Gastroesophageal sphincter (tissue), 4 donors: Measurements from ENCODE around the gene PARK7. TPM values are rescaled to one million over a fixed set of nuclear protein-coding genes. Genes with fewer than 3 reads are reported as not detected.

Experiments
- ATAC-seq: fragments of 150-250 bp; one replicate; pipeline ENCODE4 v1.9.1; 2016; ENCODE audit warnings: mild to moderate bottlenecking, moderate library complexity
- H3K27ac ChIP-seq, 4 donors: fragments of 200-600 bp; sonication (generic) in 3 of 4; 1 replicate in 3 of 4; 2 replicates in 1 of 4; pipeline ENCODE4 v1.5.1; 2016 to 2019
- H3K27me3 ChIP-seq: fragments of 200-600 bp; sonication (generic); one replicate; pipeline ENCODE4 v1.5.1; 2019
- H3K36me3 ChIP-seq, 2 donors: fragments of 200-600 bp; sonication (generic); one replicate each; pipeline ENCODE4 v1.5.1; 2019; ENCODE audit warnings: control low read depth in 1 of 2
- H3K4me1 ChIP-seq, 3 donors: fragments of 200-600 bp; sonication (generic); 1 replicate in 2 of 3; 2 replicates in 1 of 3; pipeline ENCODE4 v1.5.1; 2016 to 2019; ENCODE audit warnings: control low read depth in 2 of 3
- H3K4me3 ChIP-seq, 2 donors: fragments of 200-600 bp; sonication (generic); one replicate each; pipeline ENCODE4 v1.5.1; 2019; ENCODE audit warnings: mild to moderate bottlenecking in 1 of 2, moderate library complexity in 1 of 2
- H3K9me3 ChIP-seq, 3 donors: fragments of 200-600 bp; sonication (generic); one replicate each; pipeline ENCODE4 v1.5.1; 2017 to 2019; ENCODE audit warnings: control low read depth in 2 of 3
- CTCF ChIP-seq, 4 experiments: fragments of 200-600 bp in 2 of 4; fragments of 450-650 bp in 2 of 4; sonication (generic) in 1 of 4; IDR thresholded peaks; one replicate each; pipeline ENCODE4 v1.5.1; 2017 to 2019; ENCODE audit warnings: antibody characterized with exemption in 4 of 4, mild to moderate bottlenecking in 2 of 4, moderate library complexity in 2 of 4
- EP300 ChIP-seq: sonication (generic); formaldehyde crosslinking; IDR thresholded peaks from one replicate; pipeline ENCODE4 v1.6.1; 2017; ENCODE audit warnings: antibody characterized with exemption, mild to moderate bottlenecking
- POLR2A ChIP-seq, 2 donors: fragments of 450-650 bp; IDR thresholded peaks; one replicate each; pipeline ENCODE4 v1.6.1; 2017; ENCODE audit warnings: antibody characterized with exemption in 2 of 2, mild to moderate bottlenecking in 2 of 2, moderate library complexity in 1 of 2
- POLR2AphosphoS5 ChIP-seq: sonication (generic); formaldehyde crosslinking; IDR thresholded peaks from one replicate; pipeline ENCODE4 v1.6.1; 2017; ENCODE audit warnings: antibody characterized with exemption
- WGBS, 2 donors: methylation state at CpG; one replicate each; pipeline ENCODE4 v1.1.5; 2018; ENCODE audit warnings: low coverage in 1 of 2; 5-methylcytosine and 5-hydroxymethylcytosine counted together
- total RNA-seq, 4 donors: library from RNA; depleted of rRNA; stranded (reverse); fragments of >200 nt; gene quantifications; one replicate each; pipeline ENCODE4 v1.1.0, GENCODE V29; 2016

The PARK7 gene
- total RNA-seq, 4 donors from 2014 or later: 208 to 250 (median 224) TPM

DNA sequence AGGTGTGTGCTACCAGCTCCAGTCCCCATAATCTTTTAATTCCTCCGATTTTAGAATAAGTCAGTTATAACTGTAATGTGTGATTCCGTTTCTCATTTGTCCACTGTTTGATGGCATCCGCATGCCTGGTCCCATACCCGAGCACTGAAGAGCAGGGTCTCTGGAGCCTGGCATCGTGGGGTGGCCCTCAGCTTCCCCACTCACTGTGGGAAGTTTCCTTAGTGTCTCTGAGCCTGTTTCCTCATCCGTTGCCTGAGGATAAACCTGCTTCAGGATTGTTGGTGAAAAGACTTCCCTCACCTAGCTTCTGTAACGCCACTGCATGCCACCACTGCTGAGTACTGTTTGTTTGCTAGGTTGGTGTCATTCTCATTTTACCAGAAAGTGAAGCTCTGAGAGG is 19.5 kb downstream of the PARK7 start:
- peak overlapping the region in 3 of 4 donors; percentile 54 to 62 (median 62) for H3K27ac ChIP-seq
- H3K9me3 ChIP-seq: no peaks in the 10 kb centered on the region
- no peak overlapping the region for H3K4me3 ChIP-seq
- no peak for TF ChIP-seq EP300
- TF ChIP-seq CTCF (IDR thresholded peaks at IDR 0.05): no peak
- no peak for TF ChIP-seq POLR2A (IDR thresholded peaks at IDR 0.05)
- TF ChIP-seq POLR2AphosphoS5: no peak
- H3K27me3 ChIP-seq: no peaks in the 10 kb centered on the region
- peaks cover 0 to 32% (median 0%) of the 10 kb centered on the region in 3 donors for H3K4me1 ChIP-seq
- no peak for ATAC-seq
- peaks cover 0 to 73% of the 10 kb centered on the region in 2 donors for H3K36me3 ChIP-seq
- WGBS, 2 donors: 75 to 85% methylated on average over 2 of the region's 7 CpGs

GRCh38 chr1:7983086-7983778 is 21.7 kb downstream of the PARK7 start:
- no peak for TF ChIP-seq POLR2A (IDR thresholded peaks at IDR 0.05)
- no peak for TF ChIP-seq CTCF (IDR thresholded peaks at IDR 0.05)
- no peak for TF ChIP-seq EP300
- TF ChIP-seq POLR2AphosphoS5: no peak
- ATAC-seq: no peak
- WGBS, 2 donors: 67 to 90% methylated on average over 2 to 11 of the region's 15 CpGs
- Histone ChIP-seq H3K27me3 (no peaks in the 10 kb centered on the region), H3K36me3 (peaks cover 0 to 82% of the 10 kb centered on the region in 2 donors), H3K4me3 (no peak overlapping the region), H3K27ac (peak overlapping the region in 1 of 4 donors; percentile 62), H3K4me1 (peaks cover 0 to 14% (median 0%) of the 10 kb centered on the region in 3 donors), H3K9me3 (no peaks in the 10 kb centered on the region)

DNA sequence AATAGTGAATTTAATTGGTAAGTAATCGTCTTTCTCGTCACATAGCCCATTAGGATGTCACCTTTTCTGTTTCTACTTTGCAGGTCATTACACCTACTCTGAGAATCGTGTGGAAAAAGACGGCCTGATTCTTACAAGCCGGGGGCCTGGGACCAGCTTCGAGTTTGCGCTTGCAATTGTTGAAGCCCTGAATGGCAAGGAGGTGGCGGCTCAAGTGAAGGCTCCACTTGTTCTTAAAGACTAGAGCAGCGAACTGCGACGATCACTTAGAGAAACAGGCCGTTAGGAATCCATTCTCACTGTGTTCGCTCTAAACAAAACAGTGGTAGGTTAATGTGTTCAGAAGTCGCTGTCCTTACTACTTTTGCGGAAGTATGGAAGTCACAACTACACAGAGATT is 23.3 kb downstream of the PARK7 start:
- peaks cover 0 to 66% of the 10 kb centered on the region in 2 donors for H3K36me3 ChIP-seq
- H3K4me3 ChIP-seq: no peak overlapping the region
- H3K9me3 ChIP-seq: no peaks in the 10 kb centered on the region
- H3K4me1 ChIP-seq: peaks cover 0 to 25% (median 0%) of the 10 kb centered on the region in 3 donors
- TF ChIP-seq POLR2AphosphoS5: no peak
- TF ChIP-seq CTCF (IDR thresholded peaks at IDR 0.05): no peak
- no peak for TF ChIP-seq EP300
- TF ChIP-seq POLR2A (IDR thresholded peaks at IDR 0.05): no peak
- H3K27me3 ChIP-seq: no peaks in the 10 kb centered on the region
- no peak overlapping the region for H3K27ac ChIP-seq
- 89 to 90% methylated on average over 15 of the region's 15 CpGs for WGBS, 2 donors
- no peak for ATAC-seq

- 46 to 68% methylated on average over 4 to 10 of the region's 15 CpGs for WGBS, 2 donors
- H3K27me3 ChIP-seq: no peaks in the 10 kb centered on the region
- H3K4me3 ChIP-seq: no peak overlapping the region
- H3K27ac ChIP-seq: peak overlapping the region in 3 of 4 donors; percentile 10 to 37 (median 24)
- no peaks in the 10 kb centered on the region for H3K9me3 ChIP-seq
- peaks cover 0 to 28% (median 0%) of the 10 kb centered on the region in 3 donors for H3K4me1 ChIP-seq
- H3K36me3 ChIP-seq: peaks cover 0 to 54% of the 10 kb centered on the region in 2 donors
- ATAC-seq: no peak
- no peak for TF ChIP-seq POLR2A (IDR thresholded peaks at IDR 0.05)
Observed at GRCh38 chr1:7985851-7986612, 24.5 kb downstream of the PARK7 start.

GRCh38 chr1:7987528-7987927 is 26.0 kb downstream of the PARK7 start:
- Histone ChIP-seq H3K4me3 (no peak overlapping the region), H3K36me3 (peaks cover 0 to 46% of the 10 kb centered on the region in 2 donors), H3K27me3 (no peaks in the 10 kb centered on the region), H3K27ac (peak overlapping the region in 1 of 4 donors; percentile 0), H3K9me3 (no peaks in the 10 kb centered on the region), H3K4me1 (peaks cover 0 to 21% (median 0%) of the 10 kb centered on the region in 3 donors)
- TF ChIP-seq POLR2AphosphoS5 (no peak), POLR2A (IDR thresholded peaks at IDR 0.05) (no peak)
- no peak for ATAC-seq
- 100% methylated on average over 1 to 2 of the region's 7 CpGs for WGBS, 2 donors
